GM18519 (cell line): ENCODE results near the gene LEFTY1.
A peak's percentile ranks its signal among the peaks of the same experiment; 100 is the strongest.
"Not testable (repeated sequence)": the region's sequence is repeated elsewhere in the genome, so short reads cannot be mapped to it uniquely, and the experiment has no call there.

ENCODE experiments used
- ATAC-seq: cut with Tn5 transposase; IDR thresholded peaks from one replicate; pipeline ENCODE4 v1.9.1; 2021; ENCODE audit warnings: mild to moderate bottlenecking, moderate library complexity; ENCODE audit not compliant: unreplicated experiment, low FRiP score

LEFTY1 gene, protein sequence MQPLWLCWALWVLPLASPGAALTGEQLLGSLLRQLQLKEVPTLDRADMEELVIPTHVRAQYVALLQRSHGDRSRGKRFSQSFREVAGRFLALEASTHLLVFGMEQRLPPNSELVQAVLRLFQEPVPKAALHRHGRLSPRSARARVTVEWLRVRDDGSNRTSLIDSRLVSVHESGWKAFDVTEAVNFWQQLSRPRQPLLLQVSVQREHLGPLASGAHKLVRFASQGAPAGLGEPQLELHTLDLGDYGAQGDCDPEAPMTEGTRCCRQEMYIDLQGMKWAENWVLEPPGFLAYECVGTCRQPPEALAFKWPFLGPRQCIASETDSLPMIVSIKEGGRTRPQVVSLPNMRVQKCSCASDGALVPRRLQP

DNA sequence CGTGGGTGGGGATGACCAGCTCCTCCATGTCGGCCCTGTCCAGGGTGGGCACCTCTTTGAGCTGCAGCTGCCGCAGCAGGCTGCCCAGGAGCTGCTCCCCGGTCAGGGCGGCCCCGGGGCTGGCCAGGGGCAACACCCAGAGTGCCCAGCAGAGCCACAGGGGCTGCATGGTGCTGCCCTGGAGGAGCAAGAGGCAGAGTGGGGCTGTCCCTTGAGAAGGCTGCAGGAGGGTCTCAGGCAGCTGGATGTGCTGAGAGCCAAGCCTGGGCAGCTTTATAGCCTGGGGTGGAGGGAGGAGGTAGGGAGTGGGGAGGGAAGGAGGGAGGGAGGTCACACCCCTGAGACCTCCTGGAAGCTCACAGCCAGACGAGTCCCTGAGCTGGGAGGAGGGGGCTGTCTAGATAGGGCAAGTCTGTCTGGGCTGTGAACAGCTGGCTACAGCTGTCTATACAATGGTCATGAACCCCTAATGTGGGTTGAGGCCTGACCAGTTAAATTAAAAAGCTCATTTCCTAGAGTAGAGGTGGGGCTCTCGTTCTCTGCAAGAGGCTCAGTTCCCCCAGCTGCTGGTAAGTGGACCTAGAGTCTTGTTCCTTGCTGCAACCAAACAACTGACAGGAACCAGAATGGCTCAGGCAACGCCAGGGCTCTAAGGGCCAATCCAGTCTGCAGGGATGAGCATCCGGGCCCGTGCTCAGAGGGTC lies at the start of gene LEFTY1:
Gene LEFTY1 (minus strand): TSS at position 249 of the 704 bp plus-strand sequence. CDS start 80 bp downstream, at position 169.
- ATAC-seq = no peak

GRCh38 chr1:225937048-225937968 lies 48.4 kb upstream of the LEFTY1 start:
- ATAC-seq = no peak

DNA sequence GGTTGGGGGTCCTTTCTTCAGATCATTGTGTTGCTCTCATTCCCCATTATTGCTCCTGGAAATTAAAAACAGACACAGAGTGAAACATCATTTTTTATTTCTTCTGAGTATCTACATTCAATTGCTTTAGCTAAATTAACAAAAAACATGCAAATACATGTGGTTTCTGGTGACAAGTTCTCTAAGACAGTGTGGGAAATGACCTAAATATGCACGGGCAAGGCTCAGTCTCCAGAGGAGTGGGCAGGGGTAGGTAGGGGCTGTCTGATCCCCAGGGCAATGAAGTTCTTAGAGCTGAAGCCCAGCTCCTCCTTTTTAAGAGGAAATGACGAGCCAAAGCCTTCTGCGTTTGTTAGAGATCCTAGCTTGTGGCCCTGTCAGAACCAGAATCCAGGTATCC lies 47.6 kb upstream of the LEFTY1 start:
- no peak for ATAC-seq

DNA sequence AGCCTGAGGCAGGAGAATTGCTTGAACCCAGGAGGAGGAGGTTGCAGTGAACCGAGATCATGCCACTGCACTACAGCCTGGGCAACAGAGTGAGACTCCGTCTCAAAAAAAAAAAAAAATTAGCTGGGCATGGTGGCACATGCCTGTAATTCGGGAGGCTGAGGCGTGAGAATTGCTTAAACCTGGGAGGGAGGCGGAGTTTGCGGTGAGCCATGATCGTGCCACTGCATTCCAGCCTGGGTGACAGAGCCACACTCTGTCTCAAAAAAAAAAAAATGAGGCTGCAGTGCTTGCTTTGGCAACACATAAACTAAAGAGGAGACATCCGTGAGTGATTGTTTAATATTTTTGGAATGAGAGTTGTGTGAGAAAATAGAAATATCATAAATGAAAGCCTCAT lies 47.1 kb upstream of the LEFTY1 start:
- ATAC-seq = not testable (repeated sequence)

- ATAC-seq = no peak
Observed at GRCh38 chr1:225934711-225935110, 45.8 kb upstream of the LEFTY1 start.

DNA sequence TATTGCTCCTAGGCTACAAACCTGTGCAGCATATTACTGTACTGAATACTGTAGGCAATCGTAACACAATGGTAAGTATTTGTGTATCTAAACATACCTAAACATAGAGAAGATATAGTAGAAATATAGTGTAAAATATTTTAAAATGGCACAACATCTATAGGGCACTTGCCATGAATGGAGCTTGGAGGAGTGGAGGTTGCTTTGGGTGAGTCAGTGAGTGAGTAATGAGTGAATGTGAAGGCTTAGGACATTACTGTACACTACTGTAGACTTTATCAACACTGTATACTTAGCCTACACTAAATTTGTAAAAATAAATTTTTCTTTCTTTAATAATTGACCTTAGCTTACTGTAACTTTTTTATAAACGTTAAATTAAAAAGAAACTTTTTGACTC lies 44.1 kb upstream of the LEFTY1 start:
- ATAC-seq = no peak

DNA sequence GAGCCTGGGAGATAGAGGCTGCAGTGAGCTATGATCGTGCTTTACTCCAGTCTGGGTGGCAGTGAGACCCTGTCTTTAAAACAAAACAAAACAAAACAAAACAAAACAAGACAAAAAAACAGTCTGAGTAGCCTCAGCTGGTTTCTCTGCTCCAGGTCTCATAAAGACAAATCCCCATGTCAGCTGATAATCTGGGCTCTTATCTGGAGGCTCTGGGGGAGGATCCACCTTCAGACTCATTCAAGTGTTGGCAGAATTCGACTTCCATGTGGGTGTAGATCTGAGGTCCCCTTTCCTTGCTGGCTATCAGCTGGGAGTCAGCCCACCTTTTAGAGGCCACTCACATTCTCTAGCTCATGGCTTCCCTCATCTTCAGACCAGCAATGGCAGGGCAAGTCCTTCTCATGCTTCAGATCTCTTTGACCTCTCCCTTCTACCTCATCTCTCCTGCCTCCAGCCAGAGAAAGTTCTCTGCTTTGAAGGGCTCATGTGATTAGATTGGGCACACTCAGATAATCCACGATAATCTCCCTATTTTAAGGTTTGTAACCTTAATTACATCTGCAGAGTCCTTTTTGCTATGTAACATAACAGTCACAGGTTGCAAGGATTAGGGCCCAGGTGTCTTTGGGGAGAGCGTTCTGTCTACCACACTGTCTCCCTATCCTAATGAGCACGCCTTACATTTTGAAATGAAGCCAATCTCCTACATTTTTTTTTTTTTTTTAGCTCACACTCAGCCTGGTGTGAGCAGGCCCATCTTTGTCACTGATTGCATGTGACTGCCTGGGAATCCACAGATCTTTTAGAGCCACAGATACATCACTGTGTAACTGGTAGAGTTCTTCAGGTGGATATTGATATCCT lies 42.6 kb upstream of the LEFTY1 start:
- no peak for ATAC-seq

- no peak for ATAC-seq
Observed at GRCh38 chr1:225930566-225930965, 41.6 kb upstream of the LEFTY1 start.

- ATAC-seq = not testable (repeated sequence)
Observed at GRCh38 chr1:225929462-225929861, 40.5 kb upstream of the LEFTY1 start.

- no peak for ATAC-seq
Observed at GRCh38 chr1:225928186-225929175, 39.5 kb upstream of the LEFTY1 start.

DNA sequence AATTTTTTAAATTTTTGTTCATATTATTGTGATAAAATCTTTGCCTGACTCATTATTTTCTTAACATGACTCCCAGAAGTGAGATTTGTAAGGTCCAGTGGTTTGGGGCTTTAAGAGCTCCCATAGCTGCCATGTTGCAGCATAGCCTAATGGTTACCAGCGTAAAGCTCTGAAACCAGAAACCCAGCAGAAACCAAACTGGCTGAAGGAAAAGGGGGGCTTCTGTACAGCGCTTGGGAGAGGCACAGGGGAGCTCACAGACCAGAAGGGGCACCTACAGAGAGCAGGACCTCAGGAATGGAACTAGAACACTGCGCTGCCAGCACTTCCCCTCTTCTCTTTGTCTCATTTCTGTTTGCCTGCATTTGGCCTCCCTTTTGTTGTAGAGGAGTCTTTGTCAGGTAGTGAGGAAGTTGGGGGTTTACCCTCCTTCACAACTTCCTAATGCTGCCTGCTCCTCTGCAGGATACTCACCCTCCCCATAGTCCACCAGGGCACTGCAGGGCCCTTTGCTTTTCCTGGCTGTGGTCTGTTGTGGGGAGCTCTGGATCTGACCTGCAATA lies 37.7 kb upstream of the LEFTY1 start:
- no peak for ATAC-seq

GRCh38 chr1:225923692-225924555 lies 35.0 kb upstream of the LEFTY1 start, which contains the start of gene PYCR2:
Gene PYCR2 (minus strand): TSS chr1:225924250. CDS start chr1:225924110, 140 bp downstream.
- peak; percentile 96 for ATAC-seq

- peak; percentile 1 for ATAC-seq
Observed at GRCh38 chr1:225923381-225923691, 34.4 kb upstream of the LEFTY1 start.

GRCh38 chr1:225921734-225922709 lies 33.1 kb upstream of the LEFTY1 start:
- no peak for ATAC-seq

GRCh38 chr1:225919906-225920305 lies 31.0 kb upstream of the LEFTY1 start:
- no peak for ATAC-seq

DNA sequence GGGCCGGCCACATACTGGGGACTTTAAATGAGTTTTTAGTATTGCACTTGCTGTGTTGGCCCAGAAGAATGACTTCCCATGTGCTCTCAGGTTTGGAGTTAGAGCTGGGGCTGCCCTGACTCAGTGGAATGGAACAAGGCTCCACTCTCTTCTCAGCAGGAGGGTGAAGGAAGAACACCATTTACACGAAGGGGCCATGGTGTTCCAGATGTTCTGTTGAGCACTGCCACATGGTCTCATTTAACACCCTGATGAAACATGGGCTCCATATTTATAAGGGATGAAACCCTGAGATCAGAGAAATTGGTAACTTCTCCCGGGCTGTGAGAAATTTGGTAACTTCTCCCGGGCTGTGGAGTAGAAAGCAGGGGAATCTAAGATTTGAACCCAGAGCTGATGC lies 29.3 kb upstream of the LEFTY1 start:
- ATAC-seq = no peak
